HEK293T (cell line): ENCODE measurements around the gene OSBPL2.

ENCODE experiments used
- FOXK2 ChIP-seq: fragments of 450-650 bp; IDR thresholded peaks from 2 replicates; pipeline ENCODE4 v1.6.1; 2016; ENCODE audit warnings: mild to moderate bottlenecking
- FOXM1 ChIP-seq: fragments of 450-650 bp; IDR thresholded peaks from 2 replicates; pipeline ENCODE4 v1.6.1; 2017; ENCODE audit warnings: mild to moderate bottlenecking, borderline replicate concordance
- LEF1 ChIP-seq: fragments of 450-650 bp; IDR thresholded peaks from 2 replicates; pipeline ENCODE4 v1.6.1; 2017; ENCODE audit warnings: mild to moderate bottlenecking, borderline replicate concordance
- NFRKB ChIP-seq: fragments of 450-650 bp; IDR thresholded peaks from 2 replicates; pipeline ENCODE4 v1.6.1; 2016; ENCODE audit warnings: mild to moderate bottlenecking, moderate library complexity
- SP1 ChIP-seq: fragments of 450-650 bp; IDR thresholded peaks from 2 replicates; pipeline ENCODE4 v1.6.1; 2017
- TARDBP ChIP-seq: fragments of 450-650 bp; IDR thresholded peaks from 2 replicates; pipeline ENCODE4 v1.6.1; 2016
- ZNF384 ChIP-seq: fragments of 450-650 bp; IDR thresholded peaks from 2 replicates; pipeline ENCODE4 v1.6.1; 2016

DNA sequence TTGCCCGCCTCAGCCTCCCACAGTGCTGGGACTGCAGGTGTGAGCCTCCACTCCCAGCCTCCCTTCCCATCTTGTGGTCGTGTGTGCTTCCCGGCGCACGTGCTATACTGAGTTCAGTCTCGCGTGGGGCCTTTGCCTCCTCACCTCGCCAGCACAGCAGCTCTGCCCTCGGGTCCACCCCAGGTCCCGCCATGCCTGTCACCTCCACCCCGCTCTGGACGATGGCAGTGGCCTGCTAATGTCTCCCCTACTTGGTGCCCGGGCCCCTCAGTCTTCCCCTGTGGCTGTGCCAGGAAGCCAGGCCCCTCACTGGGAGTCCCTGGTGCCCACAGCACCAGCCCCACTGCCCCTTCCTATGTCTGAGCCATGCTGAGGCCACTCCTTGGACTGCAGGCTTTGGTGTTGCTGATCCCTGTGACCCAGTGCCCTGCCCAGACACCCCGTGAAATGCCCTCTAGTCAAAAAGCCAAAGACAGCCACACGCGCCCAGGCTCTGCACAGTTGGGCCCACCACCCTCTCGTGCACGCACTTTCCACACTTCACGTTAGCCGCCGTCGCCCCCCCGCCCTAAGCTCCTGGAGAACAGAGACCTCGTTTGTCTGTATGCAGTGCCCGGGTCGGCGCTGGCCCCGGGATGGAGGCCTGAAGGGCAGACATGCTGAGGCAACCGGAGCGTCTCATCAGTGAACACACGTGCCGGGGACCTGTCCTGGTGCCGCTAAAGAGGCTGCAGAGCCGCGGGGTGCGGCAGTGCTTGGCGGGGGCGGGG is 32.5 kb upstream of the OSBPL2 start:
- TF ChIP-seq LEF1 (no peak), ZNF384 (no peak), SP1 (no peak), TARDBP (no peak), NFRKB (no peak), FOXK2 (no peak), FOXM1 (no peak)
